K562 (cell line): Measurements from ENCODE around the gene SOBP. TPM values are rescaled to one million over a fixed set of nuclear protein-coding genes. Genes with fewer than 3 reads are reported as not detected.

ENCODE experiments used
- ATAC-seq: fragments of 200-7000 bp; cut with Tn5 transposase; 3 replicates; pipeline ENCODE4 v1.9.1; 2020; ENCODE audit warnings: moderate library complexity
- BruUV-seq: library from RNA; stranded (reverse); fragments of 400-500 nt; replicated peaks from 2 replicates; lab custom pipeline; 2021; lab: Mats Ljungman, UMichigan
- CTCF ChIA-PET: fragments of 300-600 bp; formaldehyde crosslinking; extraction: SDS; loops from one replicate; lab custom pipeline; 2021; ENCODE audit warnings: low intra/inter-chr PET ratio; lab: Yijun Ruan, JAX
- POLR2A ChIA-PET: fragments of 300-600, 350-650 bp; sonication (Branson Sonifier 250); formaldehyde crosslinking; extraction: SDS; loops from one replicate; lab custom pipeline; 2021; ENCODE audit warnings: antibody characterized with exemption, inconsistent platforms; lab: Yijun Ruan, JAX
- DNase-seq, 4 experiments: peaks; one replicate each; pipeline versions ENCODE4 v3.0.0 to v3.0.0-alpha.2; 2011 to 2018; ENCODE audit warnings: low spot score in 3 of 4, mixed read lengths in 3 of 4; ENCODE audit errors: extremely low read depth in 1 of 4
- FAIRE-seq: peaks from 2 replicates; lab custom pipeline; 2011; peaks lifted over from hg19 to GRCh38; lab: Jason Lieb, UNC
- H2AFZ ChIP-seq: 2 replicates; pipeline ENCODE4 v1.6.0; 2011; ENCODE audit warnings: low read depth, low read length, control low read depth, inconsistent platforms
- H3K27ac ChIP-seq: fragments of 200-600 bp; 3 replicates; pipeline ENCODE4 v1.8.0; 2011; ENCODE audit warnings: low read depth, mild to moderate bottlenecking, control low read depth, inconsistent platforms, low read length, moderate library complexity, mixed read lengths; ENCODE audit errors: extremely low read depth
- H3K27me3 ChIP-seq, 2 experiments: fragments of 300-600 bp in 1 of 2; 2 replicates in 1 of 2; 3 replicates in 1 of 2; pipeline versions ENCODE4 v1.6.0 to v1.8.0; 2011; ENCODE audit warnings: inconsistent platforms in 2 of 2, low read length in 2 of 2, mild to moderate bottlenecking in 1 of 2, mixed read lengths in 1 of 2, moderate library complexity in 1 of 2; ENCODE audit not compliant: control insufficient read depth in 2 of 2, insufficient read depth in 2 of 2
- H3K36me3 ChIP-seq: fragments of 300-600 bp; 3 replicates; pipeline ENCODE4 v1.8.0; 2011; ENCODE audit warnings: mild to moderate bottlenecking, low read length, inconsistent platforms; ENCODE audit not compliant: control insufficient read depth, insufficient read depth
- H3K4me1 ChIP-seq, 2 experiments: fragments of 200-600 bp in 1 of 2; replicated peaks in 1 of 2; 2 replicates in 1 of 2; 3 replicates in 1 of 2; pipeline versions ENCODE4 v1.5.1 to v1.8.0; 2011; ENCODE audit warnings: inconsistent platforms in 2 of 2, low read length in 2 of 2, mild to moderate bottlenecking in 1 of 2, mixed read lengths in 1 of 2, moderate library complexity in 1 of 2; ENCODE audit not compliant: control insufficient read depth in 2 of 2, insufficient read depth in 2 of 2
- H3K4me2 ChIP-seq: 2 replicates; pipeline ENCODE4 v1.6.1; 2011; ENCODE audit warnings: low read length, control low read depth, inconsistent platforms, mixed read lengths; ENCODE audit not compliant: insufficient read depth
- H3K4me3 ChIP-seq: fragments of 200-600 bp; sonication (generic), shearing (Covaris generic); 2 replicates; pipeline ENCODE4 v1.5.1; 2016; ENCODE audit warnings: control low read depth, inconsistent platforms
- H3K79me2 ChIP-seq: fragments of 200-600 bp; 3 replicates; pipeline ENCODE4 v1.8.0; 2011; ENCODE audit warnings: low read length, inconsistent platforms; ENCODE audit not compliant: control insufficient read depth, insufficient read depth
- H3K9ac ChIP-seq, 2 experiments: 2 replicates each; pipeline versions ENCODE4 v1.6.0 to v1.6.1; 2011; ENCODE audit warnings: low read depth in 2 of 2, low read length in 2 of 2, control low read depth in 1 of 2, inconsistent platforms in 1 of 2, mild to moderate bottlenecking in 1 of 2, mixed read lengths in 1 of 2; ENCODE audit not compliant: insufficient read depth in 1 of 2
- H3K9me1 ChIP-seq: one replicate; pipeline ENCODE4 v1.6.0; 2011; ENCODE audit warnings: inconsistent platforms, mild to moderate bottlenecking, low read length, moderate library complexity; ENCODE audit not compliant: control insufficient read depth, insufficient read depth
- H3K9me3 ChIP-seq: replicated peaks from 2 replicates; pipeline ENCODE4 v1.5.1; 2011; ENCODE audit warnings: low read depth, low read length, inconsistent platforms; ENCODE audit not compliant: control insufficient read depth, insufficient read depth
- H4K20me1 ChIP-seq: replicated peaks from 2 replicates; pipeline ENCODE4 v1.6.1; 2011; ENCODE audit warnings: low read length, inconsistent platforms, mixed read lengths; ENCODE audit not compliant: control insufficient read depth, insufficient read depth
- E2F6 ChIP-seq, 2 experiments: IDR thresholded peaks; 2 replicates each; pipeline ENCODE4 v1.6.1; 2011; ENCODE audit warnings: borderline replicate concordance in 1 of 2, control low read depth in 1 of 2, low read depth in 1 of 2, low read length in 1 of 2, mild to moderate bottlenecking in 1 of 2, mixed read lengths in 1 of 2, moderate library complexity in 1 of 2; ENCODE audit not compliant: insufficient read depth in 1 of 2, insufficient read length in 1 of 2, poor library complexity in 1 of 2, severe bottlenecking in 1 of 2; ENCODE audit errors: extremely low read depth in 1 of 2
- YY1 ChIP-seq, 3 experiments: IDR thresholded peaks; 2 replicates each; pipeline ENCODE4 v1.6.1; 2011; ENCODE audit warnings: low read length in 2 of 3, mild to moderate bottlenecking in 2 of 3, moderate library complexity in 2 of 3, borderline replicate concordance in 1 of 3, control low read depth in 1 of 3, low read depth in 1 of 3; ENCODE audit not compliant: insufficient read depth in 3 of 3, insufficient replicate concordance in 2 of 3, control insufficient read depth in 1 of 3, insufficient read length in 1 of 3; ENCODE audit errors: extremely low read depth in 1 of 3
- ZEB2 ChIP-seq: fragments of 450-650 bp; IDR thresholded peaks from 2 replicates; pipeline ENCODE4 v1.6.1; 2016
- WGBS: fragments of 100-300 bp; shearing (Covaris generic); methylation state at CpG from one replicate; pipeline ENCODE4 v1.1.6; 2016; ENCODE audit warnings: low coverage, mixed read lengths; ENCODE audit not compliant: insufficient coverage; ENCODE audit errors: missing lambda C conversion rate; 5-methylcytosine and 5-hydroxymethylcytosine counted together
- in situ Hi-C: fragments of 300-500 bp; cut with MboI; formaldehyde crosslinking; loops from 4 replicates; pipeline ENCODE4 v1.15.0; 2018; ENCODE audit warnings: inconsistent platforms, mixed read lengths
- intact Hi-C: fragments of 100-400 bp; cut with micrococcal nuclease; formaldehyde crosslinking; loops from 2 replicates; pipeline ENCODE4 v1.14.2; 2022
- polyA plus RNA-seq, 8 experiments: library from polyadenylated mRNA; depleted of rRNA in 4 of 8; stranded (reverse) in 5 of 8; unstranded in 3 of 8; fragments of >200 nt; fragmentation: Nextera tagmentation in 2 of 8; fragmentation: Illumina TruSeq in 1 of 8; extraction: Ambion mirVana in 2 of 8; extraction: Trizol in 1 of 8; gene quantifications; 2 replicates each; pipeline versions ENCODE4 v1.2.1 to v1.2.3, GENCODE V29; 2011 to 2014; ENCODE audit warnings: inconsistent platforms in 1 of 8, missing spikeins in 1 of 8
- total RNA-seq, 7 experiments: library from RNA; depleted of rRNA in 6 of 7; stranded (reverse); fragments of >200 nt in 6 of 7; fragmentation: Illumina TruSeq in 2 of 7; extraction: Trizol in 2 of 7; gene quantifications; 2 replicates each; pipeline versions ENCODE4 v1.2.1 to v1.2.3, GENCODE V29; 2011 to 2021; ENCODE audit warnings: low replicate concordance in 1 of 7

SOBP gene
- total and polyA plus RNA-seq, 9 of the 15 experiments (the other 6 are each of a cell fraction or from before 2014, with no cell fraction given) = 0.16 TPM; not detected in 8

GRCh38 chr6:107634324-107635056, 144.6 kb downstream of the SOBP start:
- TF ChIP-seq ZEB2 (no peak), E2F6 (IDR thresholded peaks at IDR 0.05; ENCODE audit: borderline replicate concordance in 1 of 2, extremely low read depth in 1 of 2, insufficient read depth in 1 of 2, insufficient read length in 1 of 2, low read depth in 1 of 2, low read length in 1 of 2, poor library complexity in 1 of 2, severe bottlenecking in 1 of 2) (peak in 1 of 2 experiments; percentile 15), YY1 (IDR thresholded peaks at IDR 0.05; ENCODE audit: borderline replicate concordance in 1 of 3, control insufficient read depth in 1 of 3, extremely low read depth in 1 of 3, insufficient read depth in 3 of 3, insufficient read length in 1 of 3, insufficient replicate concordance in 2 of 3, low read depth in 1 of 3, low read length in 2 of 3) (no peak)
- Histone ChIP-seq H2AFZ (no peak overlapping the region), H3K9me1 (no peaks in the 10 kb centered on the region), H3K79me2 (no peaks in the 10 kb centered on the region), H3K27me3 (peaks cover 7 to 26% of the 10 kb centered on the region in 2 experiments), H3K36me3 (no peaks in the 10 kb centered on the region), H4K20me1 (no peaks in the 10 kb centered on the region), H3K4me2 (no peak overlapping the region), H3K9me3 (no peaks in the 10 kb centered on the region), H3K4me1 (peaks cover 0 to 6% of the 10 kb centered on the region in 2 experiments; a peak in 1 of 5 replicates), H3K27ac (no peak overlapping the region), H3K9ac (no peak overlapping the region), H3K4me3 (no peak overlapping the region)
- intact Hi-C loops (loop anchor here (10.0 kb wide), 1 partner anchor 500 kb away; no protein-coding TSS in a partner anchor), in situ Hi-C loops (no loop called here)
- POLR2A ChIA-PET = no interaction called here
- no TSS peak for BruUV-seq
- no peak for ATAC-seq
- CTCF ChIA-PET = no interaction called here
- 41% methylated on average over 28 of the region's 101 CpGs for WGBS
- no peak for DNase-seq
- no peak for FAIRE-seq
